ENCODE data around the gene PDZK1. TPM values are rescaled to one million over a fixed set of nuclear protein-coding genes. Genes with fewer than 3 reads are reported as not detected.

Gene PDZK1
- total and polyA plus RNA-seq, 2 of the 8 experiments (the other 6 are each of a cell fraction or from before 2014, with no cell fraction given), result 0.17 TPM; not detected in 1

- TF ChIP-seq CHD7 (IDR thresholded peaks at IDR 0.05; ENCODE audit: insufficient replicate concordance, low read length) (no peak), PHF8 (conservative IDR thresholded peaks at IDR 0.05; ENCODE audit: low read depth, low read length) (no peak), POLR2AphosphoS5 (IDR thresholded peaks at IDR 0.05; ENCODE audit: low read depth, low read length) (no peak), TBP (IDR thresholded peaks at IDR 0.05; ENCODE audit: low read depth, low read length) (no peak), BCL11A (IDR thresholded peaks at IDR 0.05; ENCODE audit: low read depth in 2 of 2, low read length in 2 of 2) (no peak), USF2 (IDR thresholded peaks at IDR 0.05; ENCODE audit: low read length) (no peak), SIRT6 (IDR thresholded peaks at IDR 0.05; ENCODE audit: low read length) (no peak), CTBP2 (IDR thresholded peaks at IDR 0.05; ENCODE audit: borderline replicate concordance, insufficient read depth, insufficient read length, low read length) (no peak), YY1 (IDR thresholded peaks at IDR 0.05; ENCODE audit: low read depth, low read length) (no peak), HDAC6 (IDR thresholded peaks at IDR 0.05; ENCODE audit: low read depth, low read length) (no peak), ATF3 (IDR thresholded peaks at IDR 0.05; ENCODE audit: insufficient read depth, low read depth, low read length) (no peak)
Measured at GRCh38 chr1:145705622-145706021, 1.5 kb downstream of the PDZK1 start (continued).
